ENCODE data around the gene EVI5. TPM values are rescaled to one million over a fixed set of nuclear protein-coding genes. Genes with fewer than 3 reads are reported as not detected.

EVI5 gene
- total and polyA plus RNA-seq, 2 donors (not counting 1 experiment from before 2014, with no cell fraction given): 1.5 to 36.3 TPM

GRCh38 chr1:92831368-92831761 lies 46.5 kb upstream of the EVI5 start:
- no peak for TF ChIP-seq CTCF (IDR thresholded peaks at IDR 0.05)
- no peak for TF ChIP-seq EZH2 (IDR thresholded peaks at IDR 0.05; ENCODE audit: borderline replicate concordance, insufficient read depth, low read depth, low read length, poor library complexity, severe bottlenecking)
- Mint-ChIP-seq H3K4me3 (peak overlapping the region; percentile 100), H3K4me1 (peaks cover 45% of the 10 kb centered on the region), H3K27me3 (no peaks in the 10 kb centered on the region), H3K9me3 (ENCODE audit: insufficient read depth) (no peaks in the 10 kb centered on the region), H3K27ac (peak overlapping the region; percentile 100)
- Histone ChIP-seq H3K27ac (ENCODE audit: low read length in 2 of 2) (no peak overlapping the region), H3K79me2 (ENCODE audit: control insufficient read depth, insufficient read depth, low read length) (peaks cover 45% of the 10 kb centered on the region), H4K20me1 (ENCODE audit: control insufficient read depth, insufficient read depth, low read length, poor library complexity, severe bottlenecking) (peaks cover 14% of the 10 kb centered on the region), H3K9ac (ENCODE audit: low read length) (peak overlapping the region; percentile 99), H3K4me1 (ENCODE audit: control insufficient read depth in 2 of 2, insufficient read depth in 2 of 2, low read length in 2 of 2) (peaks cover 25 to 28% of the 10 kb centered on the region in 2 donors), H2AFZ (ENCODE audit: insufficient read depth, low read depth, low read length, poor library complexity, severe bottlenecking) (peak overlapping the region; percentile 81), H3K4me3 (ENCODE audit: control extremely low read depth in 1 of 5, extremely low read depth in 1 of 5, insufficient read depth in 1 of 5, low read depth in 2 of 5, low read length in 4 of 5) (peak overlapping the region in 3 of 5 experiments; percentile 84 to 98 (median 98)), H3K36me3 (replicated peaks in 1 of 2; ENCODE audit: control extremely low read depth in 1 of 2, control insufficient read depth in 1 of 2, extremely low read depth in 1 of 2, insufficient read depth in 2 of 2, low read length in 1 of 2) (peaks cover 2 to 32% of the 10 kb centered on the region in 2 experiments), H3K27me3 (replicated peaks in 1 of 4; ENCODE audit: control extremely low read depth in 1 of 4, control insufficient read depth in 3 of 4, insufficient read depth in 4 of 4, low read length in 3 of 4) (no peaks in the 10 kb centered on the region), H3K4me2 (replicated peaks; ENCODE audit: low read depth, low read length, poor library complexity, severe bottlenecking) (peak overlapping the region; percentile 87), H3K9me3 (ENCODE audit: control extremely low read depth in 1 of 3, control insufficient read depth in 2 of 3, insufficient read depth in 1 of 3, low read length in 2 of 3) (no peaks in the 10 kb centered on the region)
- ATAC-seq (ENCODE audit: low read depth) (no peak), DNase-seq (no peak)
- intact Hi-C loops (cut with micrococcal nuclease): loop anchor here (5.0 to 10.0 kb wide), 2 partner anchors 534 to 1073 kb away; partner anchors contain the start of genes GCLM, GLMN and RPAP2
- ChIA-PET POLR2A (interaction anchor here (0.7 to 1.7 kb wide), 6 partner anchors 46 to 248 kb away, joined by 3 to 17 read pairs (median 4); partner anchors contain the start of genes DIPK1A, EVI5 and MTF2), CTCF (interaction anchor here (1.0 to 3.5 kb wide), 15 partner anchors 12 to 521 kb away, joined by 3 to 27 read pairs (median 5); partner anchors contain the start of genes DIPK1A, DR1, EVI5 and MTF2)
- WGBS (ENCODE audit: insufficient coverage): 65% methylated on average over 4 of the region's 4 CpGs

- no peak overlapping the region for H3K4me2 ChIP-seq (replicated peaks; ENCODE audit: low read depth, low read length, poor library complexity, severe bottlenecking)
- peaks cover 2% of the 10 kb centered on the region for H3K4me1 Mint-ChIP-seq
- no peaks in the 10 kb centered on the region for H3K36me3 ChIP-seq (replicated peaks in 1 of 2; ENCODE audit: control extremely low read depth in 1 of 2, control insufficient read depth in 1 of 2, extremely low read depth in 1 of 2, insufficient read depth in 2 of 2, low read length in 1 of 2)
- H3K9ac ChIP-seq (ENCODE audit: low read length): no peak overlapping the region
- no peak overlapping the region for H2AFZ ChIP-seq (ENCODE audit: insufficient read depth, low read depth, low read length, poor library complexity, severe bottlenecking)
- H3K27me3 ChIP-seq (replicated peaks in 1 of 4; ENCODE audit: control extremely low read depth in 1 of 4, control insufficient read depth in 3 of 4, insufficient read depth in 4 of 4, low read length in 3 of 4): no peaks in the 10 kb centered on the region
- H3K27me3 Mint-ChIP-seq: no peaks in the 10 kb centered on the region
- no peak overlapping the region for H3K4me3 ChIP-seq (ENCODE audit: control extremely low read depth in 1 of 5, extremely low read depth in 1 of 5, insufficient read depth in 1 of 5, low read depth in 2 of 5, low read length in 4 of 5)
- no peaks in the 10 kb centered on the region for H3K9me3 ChIP-seq (ENCODE audit: control extremely low read depth in 1 of 3, control insufficient read depth in 2 of 3, insufficient read depth in 1 of 3, low read length in 2 of 3)
- H3K27ac Mint-ChIP-seq: no peak overlapping the region
- intact Hi-C loops (cut with micrococcal nuclease): no loop called here
- POLR2A ChIA-PET: no interaction called here
- WGBS (ENCODE audit: insufficient coverage): no CpG with 5 or more reads among the region's 6 CpGs
- H3K4me3 Mint-ChIP-seq: no peak overlapping the region
- ATAC-seq (ENCODE audit: low read depth) (no peak), DNase-seq (no peak)
- peaks cover 0 to 5% of the 10 kb centered on the region in 2 donors for H3K4me1 ChIP-seq (ENCODE audit: control insufficient read depth in 2 of 2, insufficient read depth in 2 of 2, low read length in 2 of 2)
- no peaks in the 10 kb centered on the region for H3K9me3 Mint-ChIP-seq (ENCODE audit: insufficient read depth)
- CTCF ChIA-PET: no interaction called here
- peaks cover 2% of the 10 kb centered on the region for H3K79me2 ChIP-seq (ENCODE audit: control insufficient read depth, insufficient read depth, low read length)
- TF ChIP-seq EZH2 (IDR thresholded peaks at IDR 0.05; ENCODE audit: borderline replicate concordance, insufficient read depth, low read depth, low read length, poor library complexity, severe bottlenecking) (no peak), CTCF (IDR thresholded peaks at IDR 0.05) (no peak)
- no peaks in the 10 kb centered on the region for H4K20me1 ChIP-seq (ENCODE audit: control insufficient read depth, insufficient read depth, low read length, poor library complexity, severe bottlenecking)
- no peak overlapping the region for H3K27ac ChIP-seq (ENCODE audit: low read length in 2 of 2)
These were observed 41.9 kb upstream of the EVI5 start for GRCh38 chr1:92826792-92827191.

Data from B cell (primary cell).